Measurements from ENCODE around the gene THAP6.

Gene THAP6

DNA sequence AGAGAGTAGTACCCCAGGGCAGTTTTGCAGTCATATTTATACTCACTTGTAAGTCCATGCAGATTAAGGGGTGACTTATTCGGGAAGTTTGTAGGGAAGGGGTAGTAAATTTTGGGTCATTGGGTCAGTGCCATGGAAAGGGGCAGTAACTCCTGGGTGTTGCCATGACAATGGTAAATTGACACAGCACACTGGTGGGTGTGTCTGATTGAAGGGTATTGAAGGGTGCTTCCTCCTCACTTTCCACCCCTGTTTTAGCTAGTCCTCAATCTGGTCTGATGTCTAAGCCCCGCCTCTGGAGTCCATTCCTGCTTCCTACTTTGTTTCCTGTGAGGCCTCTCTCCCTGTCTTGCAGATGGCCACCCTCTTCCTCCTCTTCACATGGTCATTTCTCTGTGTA is 53.5 kb downstream of the THAP6 start:
- no peak for DNase-seq (ENCODE audit: low read depth in 1 of 2, low spot score in 1 of 2)
- TF ChIP-seq JUND (IDR thresholded peaks at IDR 0.05; ENCODE audit: low read depth): no peak
- in situ Hi-C loops (cut with HindIII; ENCODE audit: low pct_unique_long_range_greater_than_20kb, low sequenced_read_pairs): no loop called here
